ENCODE measurements around the gene FGF8. TPM values are rescaled to one million over a fixed set of nuclear protein-coding genes. Genes with fewer than 3 reads are reported as not detected.

The FGF8 gene
- total and polyA plus RNA-seq, 9 of the 15 experiments (the other 6 are each of a cell fraction or from before 2014, with no cell fraction given): 0.13 to 0.82 (median 0.37) TPM; not detected in 5

DNA sequence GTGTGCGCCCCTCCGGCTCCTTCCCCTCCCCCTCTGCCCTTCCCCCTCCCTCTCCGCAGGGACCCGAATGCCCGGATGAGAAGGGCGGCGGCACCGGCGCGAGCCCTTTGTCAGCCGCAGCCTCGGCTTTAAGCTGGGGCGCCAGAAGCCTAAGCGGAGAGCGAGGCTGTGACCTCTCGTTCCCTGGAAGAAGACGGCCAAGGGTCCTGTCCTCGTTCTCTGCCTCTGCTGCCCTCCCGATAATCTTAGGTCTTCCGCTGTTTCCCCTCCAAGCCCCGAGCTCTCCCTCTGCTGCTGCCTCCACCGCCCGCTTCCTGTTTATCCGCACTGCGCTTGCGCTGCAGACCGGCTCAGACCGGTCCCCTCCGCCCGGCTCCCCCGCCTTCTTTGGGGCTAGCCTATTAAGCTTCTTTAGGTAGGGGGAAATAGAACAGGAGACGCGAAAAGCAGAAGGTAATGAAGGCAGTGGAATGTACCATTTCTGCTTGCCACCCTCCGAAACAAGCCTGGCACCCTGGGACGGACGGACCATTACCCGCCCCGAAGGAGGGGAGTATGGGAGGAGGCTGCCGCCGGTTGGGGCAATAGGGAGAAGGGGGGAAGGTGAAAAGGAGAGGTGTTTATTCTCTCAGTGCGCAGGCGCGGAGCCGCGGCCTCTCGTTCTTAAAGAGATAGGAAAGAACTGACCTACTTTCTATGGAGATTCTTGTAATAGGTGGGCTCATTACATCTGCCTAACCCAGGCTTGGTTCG, 42.4 kb upstream of the FGF8 start, which contains the start of gene OGA (continued):
- TF ChIP-seq CHD7 (IDR thresholded peaks at IDR 0.05; ENCODE audit: low read depth, low read length) (no peak), NFRKB (IDR thresholded peaks at IDR 0.05; ENCODE audit: low read depth) (peak; percentile 44; the same call in 1 of the 2 replicates), CHD2 (IDR thresholded peaks at IDR 0.05; ENCODE audit: low read depth, low read length) (peak; percentile 31; the same call in 1 of the 2 replicates), SIN3B (IDR thresholded peaks at IDR 0.05; ENCODE audit: low read depth) (no peak), ZSCAN29 (IDR thresholded peaks at IDR 0.05) (no peak), SMARCA5 (IDR thresholded peaks at IDR 0.05) (no peak), BHLHE40 (IDR thresholded peaks at IDR 0.05; ENCODE audit: low read length) (peak; percentile 94), SREBF2 (CRISPR knock-in tag; IDR thresholded peaks at IDR 0.05) (no peak), FOXM1 (IDR thresholded peaks at IDR 0.05; ENCODE audit: low read depth) (peak; percentile 91), FOXM1 (CRISPR knock-in tag; IDR thresholded peaks at IDR 0.05; ENCODE audit: low read depth) (no peak), MAFF (IDR thresholded peaks at IDR 0.05; ENCODE audit: low read length) (peak; percentile 55; the same call in 1 of the 2 replicates)
- TF ChIP-seq, protein P1, sequence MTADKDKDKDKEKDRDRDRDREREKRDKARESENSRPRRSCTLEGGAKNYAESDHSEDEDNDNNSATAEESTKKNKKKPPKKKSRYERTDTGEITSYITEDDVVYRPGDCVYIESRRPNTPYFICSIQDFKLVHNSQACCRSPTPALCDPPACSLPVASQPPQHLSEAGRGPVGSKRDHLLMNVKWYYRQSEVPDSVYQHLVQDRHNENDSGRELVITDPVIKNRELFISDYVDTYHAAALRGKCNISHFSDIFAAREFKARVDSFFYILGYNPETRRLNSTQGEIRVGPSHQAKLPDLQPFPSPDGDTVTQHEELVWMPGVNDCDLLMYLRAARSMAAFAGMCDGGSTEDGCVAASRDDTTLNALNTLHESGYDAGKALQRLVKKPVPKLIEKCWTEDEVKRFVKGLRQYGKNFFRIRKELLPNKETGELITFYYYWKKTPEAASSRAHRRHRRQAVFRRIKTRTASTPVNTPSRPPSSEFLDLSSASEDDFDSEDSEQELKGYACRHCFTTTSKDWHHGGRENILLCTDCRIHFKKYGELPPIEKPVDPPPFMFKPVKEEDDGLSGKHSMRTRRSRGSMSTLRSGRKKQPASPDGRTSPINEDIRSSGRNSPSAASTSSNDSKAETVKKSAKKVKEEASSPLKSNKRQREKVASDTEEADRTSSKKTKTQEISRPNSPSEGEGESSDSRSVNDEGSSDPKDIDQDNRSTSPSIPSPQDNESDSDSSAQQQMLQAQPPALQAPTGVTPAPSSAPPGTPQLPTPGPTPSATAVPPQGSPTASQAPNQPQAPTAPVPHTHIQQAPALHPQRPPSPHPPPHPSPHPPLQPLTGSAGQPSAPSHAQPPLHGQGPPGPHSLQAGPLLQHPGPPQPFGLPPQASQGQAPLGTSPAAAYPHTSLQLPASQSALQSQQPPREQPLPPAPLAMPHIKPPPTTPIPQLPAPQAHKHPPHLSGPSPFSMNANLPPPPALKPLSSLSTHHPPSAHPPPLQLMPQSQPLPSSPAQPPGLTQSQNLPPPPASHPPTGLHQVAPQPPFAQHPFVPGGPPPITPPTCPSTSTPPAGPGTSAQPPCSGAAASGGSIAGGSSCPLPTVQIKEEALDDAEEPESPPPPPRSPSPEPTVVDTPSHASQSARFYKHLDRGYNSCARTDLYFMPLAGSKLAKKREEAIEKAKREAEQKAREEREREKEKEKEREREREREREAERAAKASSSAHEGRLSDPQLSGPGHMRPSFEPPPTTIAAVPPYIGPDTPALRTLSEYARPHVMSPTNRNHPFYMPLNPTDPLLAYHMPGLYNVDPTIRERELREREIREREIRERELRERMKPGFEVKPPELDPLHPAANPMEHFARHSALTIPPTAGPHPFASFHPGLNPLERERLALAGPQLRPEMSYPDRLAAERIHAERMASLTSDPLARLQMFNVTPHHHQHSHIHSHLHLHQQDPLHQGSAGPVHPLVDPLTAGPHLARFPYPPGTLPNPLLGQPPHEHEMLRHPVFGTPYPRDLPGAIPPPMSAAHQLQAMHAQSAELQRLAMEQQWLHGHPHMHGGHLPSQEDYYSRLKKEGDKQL (CRISPR knock-in tag; IDR thresholded peaks at IDR 0.05; ENCODE audit: borderline replicate concordance): no peak

Measured in K562 (cell line).